ENCODE results near the gene ORC5.

DNA sequence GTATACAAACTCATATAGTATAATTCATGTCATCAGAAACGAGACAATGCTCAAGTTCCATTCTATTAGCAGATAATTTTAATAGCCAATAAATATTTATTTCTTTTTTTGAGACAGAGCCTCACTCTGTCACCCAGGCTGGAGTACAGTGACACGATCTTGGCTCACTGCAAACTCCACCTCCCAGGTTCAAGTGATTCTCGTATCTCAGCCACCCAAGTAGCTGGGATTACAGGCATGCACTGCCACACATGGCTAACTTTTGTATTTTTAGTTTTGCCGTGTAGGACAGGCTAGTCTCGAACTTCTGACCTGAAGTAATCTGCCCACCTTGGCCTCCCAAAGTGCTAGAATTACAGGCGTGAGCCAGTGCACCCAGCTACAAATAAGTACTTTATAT is 45.7 kb downstream of the ORC5 start:
- TF ChIP-seq, protein P1, sequence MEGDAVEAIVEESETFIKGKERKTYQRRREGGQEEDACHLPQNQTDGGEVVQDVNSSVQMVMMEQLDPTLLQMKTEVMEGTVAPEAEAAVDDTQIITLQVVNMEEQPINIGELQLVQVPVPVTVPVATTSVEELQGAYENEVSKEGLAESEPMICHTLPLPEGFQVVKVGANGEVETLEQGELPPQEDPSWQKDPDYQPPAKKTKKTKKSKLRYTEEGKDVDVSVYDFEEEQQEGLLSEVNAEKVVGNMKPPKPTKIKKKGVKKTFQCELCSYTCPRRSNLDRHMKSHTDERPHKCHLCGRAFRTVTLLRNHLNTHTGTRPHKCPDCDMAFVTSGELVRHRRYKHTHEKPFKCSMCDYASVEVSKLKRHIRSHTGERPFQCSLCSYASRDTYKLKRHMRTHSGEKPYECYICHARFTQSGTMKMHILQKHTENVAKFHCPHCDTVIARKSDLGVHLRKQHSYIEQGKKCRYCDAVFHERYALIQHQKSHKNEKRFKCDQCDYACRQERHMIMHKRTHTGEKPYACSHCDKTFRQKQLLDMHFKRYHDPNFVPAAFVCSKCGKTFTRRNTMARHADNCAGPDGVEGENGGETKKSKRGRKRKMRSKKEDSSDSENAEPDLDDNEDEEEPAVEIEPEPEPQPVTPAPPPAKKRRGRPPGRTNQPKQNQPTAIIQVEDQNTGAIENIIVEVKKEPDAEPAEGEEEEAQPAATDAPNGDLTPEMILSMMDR (IDR thresholded peaks at IDR 0.05) = no peak
- TF ChIP-seq POLR2A (IDR thresholded peaks at IDR 0.05) = no peak

Data from thyroid gland (tissue), 4 donors.